PC-9 (cell line): Measurements from ENCODE around the gene MELK. TPM values are rescaled to one million over a fixed set of nuclear protein-coding genes. Genes with fewer than 3 reads are reported as not detected.

Experiments
- BruUV-seq: library from RNA; stranded (reverse); fragments of 400-500 nt; replicated peaks from 2 replicates; lab custom pipeline; 2021; lab: Mats Ljungman, UMichigan
- CTCF ChIA-PET: fragments of 300-600 bp; sonication (Branson Sonifier 250); formaldehyde crosslinking; loops from one replicate; lab custom pipeline; 2022; ENCODE audit warnings: antibody characterized with exemption; lab: Charles Lee
- POLR2A ChIA-PET: fragments of 300-600 bp; sonication (Branson Sonifier 250); formaldehyde crosslinking; loops from one replicate; lab custom pipeline; 2022; ENCODE audit warnings: antibody characterized with exemption; ENCODE audit not compliant: unreplicated experiment; lab: Charles Lee
- DNase-seq, 2 experiments: peaks; one replicate each; pipeline versions ENCODE4 v3.0.0 to v3.0.0-alpha.2; 2015 to 2022; ENCODE audit warnings: mixed read lengths in 1 of 2
- H2AFZ ChIP-seq: fragments of 200-600 bp; sonication (generic); 2 replicates; pipeline ENCODE4 v1.8.1; 2017; ENCODE audit warnings: antibody characterized with exemption
- H3F3A ChIP-seq: fragments of 200-600 bp; sonication (generic); 2 replicates; pipeline ENCODE4 v1.8.1; 2017; ENCODE audit warnings: antibody characterized with exemption, mild to moderate bottlenecking, low read depth; ENCODE audit not compliant: insufficient read depth
- H3K27ac ChIP-seq: fragments of 200-600 bp; sonication (generic); 2 replicates; pipeline ENCODE4 v1.6.1; 2016; ENCODE audit warnings: mixed run types
- H3K27me3 ChIP-seq: fragments of 200-600 bp; sonication (generic); 2 replicates; pipeline ENCODE4 v1.6.1; 2016; ENCODE audit warnings: low read depth, mixed run types; ENCODE audit not compliant: insufficient read depth
- H3K36me3 ChIP-seq: fragments of 200-600 bp; sonication (generic); 2 replicates; pipeline ENCODE4 v1.6.1; 2016; ENCODE audit warnings: low read depth, mixed run types
- H3K4me1 ChIP-seq: fragments of 200-600 bp; sonication (generic); replicated peaks from 2 replicates; pipeline ENCODE4 v1.6.1; 2016; ENCODE audit warnings: mixed run types; ENCODE audit not compliant: insufficient read depth
- H3K4me2 ChIP-seq: fragments of 200-600 bp; sonication (generic); 2 replicates; pipeline ENCODE4 v1.6.1; 2017; ENCODE audit warnings: mixed run types
- H3K4me3 ChIP-seq: fragments of 200-600 bp; sonication (generic); 2 replicates; pipeline ENCODE4 v1.6.1; 2016; ENCODE audit warnings: mixed run types
- H3K79me2 ChIP-seq: fragments of 200-600 bp; sonication (generic); 2 replicates; pipeline ENCODE4 v1.6.1; 2017; ENCODE audit warnings: low read depth, mixed run types
- H3K9me2 ChIP-seq: fragments of 200-600 bp; sonication (generic); 2 replicates; pipeline ENCODE4 v1.8.1; 2017; ENCODE audit warnings: mild to moderate bottlenecking; ENCODE audit not compliant: insufficient read depth
- H3K9me3 ChIP-seq: fragments of 200-600 bp; sonication (generic); 2 replicates; pipeline ENCODE4 v1.8.1; 2016; ENCODE audit warnings: low read depth; ENCODE audit not compliant: insufficient read depth
- H4K20me1 ChIP-seq: fragments of 200-600 bp; sonication (generic); 2 replicates; pipeline ENCODE4 v1.8.1; 2017; ENCODE audit not compliant: insufficient read depth
- EZH2 ChIP-seq: fragments of 200-600 bp; sonication (generic); IDR thresholded peaks from 2 replicates; pipeline ENCODE4 v1.8.0; 2017; ENCODE audit warnings: antibody characterized with exemption, low read depth
- intact Hi-C: fragments of 100-400 bp; cut with micrococcal nuclease; formaldehyde crosslinking; loops from one replicate; pipeline ENCODE4 v1.10.0; 2022; ENCODE audit not compliant: unreplicated experiment
- total RNA-seq: library from RNA; stranded (reverse); gene quantifications from 2 replicates; pipeline ENCODE4 v1.2.3, GENCODE V29; 2021
- TF ChIP-seq, protein P1 (sequence below): fragments of 200-600 bp; sonication (generic); conservative IDR thresholded peaks from 2 replicates; pipeline ENCODE4 v1.6.1; 2017; ENCODE audit warnings: mixed run types, antibody characterized with exemption, mild to moderate bottlenecking, moderate library complexity

MELK gene
- total RNA-seq, 1 experiment from 2014 or later, result 48.1 TPM

DNA sequence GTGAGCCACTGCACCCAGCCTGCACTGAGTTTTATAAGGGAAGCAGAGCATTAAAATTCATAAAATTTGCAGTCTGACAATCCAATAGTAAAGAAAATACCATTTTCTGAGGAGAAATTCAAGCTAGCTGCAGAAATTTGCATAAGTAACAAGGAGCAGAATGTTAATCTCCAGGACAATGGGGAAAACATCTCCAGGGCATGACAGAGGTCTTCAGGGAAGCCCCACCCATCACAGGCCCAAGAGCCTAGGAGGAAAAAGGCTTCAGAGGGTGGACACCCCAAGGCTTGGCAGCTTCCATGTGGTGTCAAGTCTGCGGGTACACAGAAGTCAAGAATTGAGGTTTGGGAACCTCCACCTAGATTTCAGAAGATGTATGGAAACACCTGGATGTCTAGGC is 37.6 kb upstream of the MELK start:
- Histone ChIP-seq H3K4me1 (no peaks in the 10 kb centered on the region), H3K27me3 (no peaks in the 10 kb centered on the region), H3F3A (no peaks in the 10 kb centered on the region), H3K79me2 (no peaks in the 10 kb centered on the region), H3K36me3 (no peaks in the 10 kb centered on the region), H3K27ac (no peak overlapping the region), H3K4me3 (no peak overlapping the region), H4K20me1 (no peaks in the 10 kb centered on the region), H3K9me2 (no peaks in the 10 kb centered on the region), H3K4me2 (no peak overlapping the region), H3K9me3 (no peaks in the 10 kb centered on the region), H2AFZ (no peak overlapping the region)
- ChIA-PET POLR2A (no interaction called here), CTCF (no interaction called here)
- BruUV-seq, result no TSS peak
- TF ChIP-seq EZH2, result no peak
- TF ChIP-seq, protein P1, sequence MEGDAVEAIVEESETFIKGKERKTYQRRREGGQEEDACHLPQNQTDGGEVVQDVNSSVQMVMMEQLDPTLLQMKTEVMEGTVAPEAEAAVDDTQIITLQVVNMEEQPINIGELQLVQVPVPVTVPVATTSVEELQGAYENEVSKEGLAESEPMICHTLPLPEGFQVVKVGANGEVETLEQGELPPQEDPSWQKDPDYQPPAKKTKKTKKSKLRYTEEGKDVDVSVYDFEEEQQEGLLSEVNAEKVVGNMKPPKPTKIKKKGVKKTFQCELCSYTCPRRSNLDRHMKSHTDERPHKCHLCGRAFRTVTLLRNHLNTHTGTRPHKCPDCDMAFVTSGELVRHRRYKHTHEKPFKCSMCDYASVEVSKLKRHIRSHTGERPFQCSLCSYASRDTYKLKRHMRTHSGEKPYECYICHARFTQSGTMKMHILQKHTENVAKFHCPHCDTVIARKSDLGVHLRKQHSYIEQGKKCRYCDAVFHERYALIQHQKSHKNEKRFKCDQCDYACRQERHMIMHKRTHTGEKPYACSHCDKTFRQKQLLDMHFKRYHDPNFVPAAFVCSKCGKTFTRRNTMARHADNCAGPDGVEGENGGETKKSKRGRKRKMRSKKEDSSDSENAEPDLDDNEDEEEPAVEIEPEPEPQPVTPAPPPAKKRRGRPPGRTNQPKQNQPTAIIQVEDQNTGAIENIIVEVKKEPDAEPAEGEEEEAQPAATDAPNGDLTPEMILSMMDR, result no peak
- intact Hi-C loops, result no loop called here
- DNase-seq, result no peak

DNA sequence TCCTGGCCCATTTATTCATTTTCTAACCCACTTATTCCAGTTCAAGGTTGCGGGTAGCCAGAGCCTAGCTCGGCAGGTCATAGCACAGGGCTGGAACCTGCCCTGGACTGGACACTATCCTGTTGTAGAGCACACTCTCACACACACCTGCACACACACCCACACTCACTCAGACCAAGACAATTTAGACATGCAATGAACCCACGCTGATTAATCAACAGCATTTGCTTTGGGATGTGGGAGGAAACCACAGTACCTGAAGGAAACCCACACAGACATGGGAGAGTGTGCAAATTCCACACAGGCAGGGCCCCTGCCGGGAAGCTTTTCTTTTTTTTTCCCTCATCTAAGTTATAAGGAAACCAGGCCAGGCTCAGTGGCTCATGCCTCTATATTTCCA is 34.8 kb upstream of the MELK start:
- Histone ChIP-seq H3K4me1 (no peaks in the 10 kb centered on the region), H3K79me2 (no peaks in the 10 kb centered on the region), H3K9me3 (no peaks in the 10 kb centered on the region), H3K36me3 (no peaks in the 10 kb centered on the region), H3K4me2 (no peak overlapping the region), H3K27ac (no peak overlapping the region), H3K9me2 (no peaks in the 10 kb centered on the region), H3K4me3 (no peak overlapping the region), H2AFZ (no peak overlapping the region), H3K27me3 (no peaks in the 10 kb centered on the region), H3F3A (no peaks in the 10 kb centered on the region), H4K20me1 (no peaks in the 10 kb centered on the region)
- intact Hi-C loops, result no loop called here
- ChIA-PET CTCF (no interaction called here), POLR2A (no interaction called here)
- no peak for TF ChIP-seq EZH2
- TF ChIP-seq, protein P1, result no peak
- BruUV-seq, result no TSS peak
- DNase-seq, result no peak

DNA sequence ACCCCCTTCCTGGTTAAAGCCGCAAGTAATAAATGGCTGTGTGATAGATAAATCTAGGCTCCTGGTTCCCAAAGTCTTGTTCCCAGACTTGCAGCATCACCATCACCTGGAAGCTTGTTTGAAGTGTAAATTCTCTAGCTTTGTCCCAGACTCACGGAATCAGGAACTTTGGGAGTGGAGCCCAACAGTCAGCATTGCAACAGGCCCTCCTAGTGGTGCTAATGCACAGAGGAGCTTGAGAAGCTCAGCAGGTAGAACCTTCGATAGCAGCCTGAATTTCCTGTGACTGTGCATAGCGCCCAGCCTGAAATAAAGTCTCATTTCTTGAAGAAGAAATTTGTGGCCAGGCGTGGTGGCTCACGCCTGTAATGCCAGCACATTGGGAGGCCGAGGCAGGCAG is 30.3 kb upstream of the MELK start:
- Histone ChIP-seq H3K9me3 (no peaks in the 10 kb centered on the region), H3K27ac (no peak overlapping the region), H3K27me3 (no peaks in the 10 kb centered on the region), H4K20me1 (no peaks in the 10 kb centered on the region), H3F3A (no peaks in the 10 kb centered on the region), H3K9me2 (no peaks in the 10 kb centered on the region), H3K36me3 (no peaks in the 10 kb centered on the region), H3K4me3 (no peak overlapping the region), H2AFZ (no peak overlapping the region), H3K79me2 (no peaks in the 10 kb centered on the region), H3K4me2 (no peak overlapping the region), H3K4me1 (no peaks in the 10 kb centered on the region)
- BruUV-seq, result no TSS peak
- TF ChIP-seq, protein P1, result no peak
- no peak for TF ChIP-seq EZH2
- ChIA-PET CTCF (no interaction called here), POLR2A (no interaction called here)
- DNase-seq, result no peak
- intact Hi-C loops, result no loop called here
